GM21390 (cell line): ENCODE data around the gene TANK.

Experiments used
- ATAC-seq: cut with Tn5 transposase; IDR thresholded peaks from one replicate; pipeline ENCODE4 v1.9.1; 2021; ENCODE audit not compliant: unreplicated experiment

TANK gene, protein sequence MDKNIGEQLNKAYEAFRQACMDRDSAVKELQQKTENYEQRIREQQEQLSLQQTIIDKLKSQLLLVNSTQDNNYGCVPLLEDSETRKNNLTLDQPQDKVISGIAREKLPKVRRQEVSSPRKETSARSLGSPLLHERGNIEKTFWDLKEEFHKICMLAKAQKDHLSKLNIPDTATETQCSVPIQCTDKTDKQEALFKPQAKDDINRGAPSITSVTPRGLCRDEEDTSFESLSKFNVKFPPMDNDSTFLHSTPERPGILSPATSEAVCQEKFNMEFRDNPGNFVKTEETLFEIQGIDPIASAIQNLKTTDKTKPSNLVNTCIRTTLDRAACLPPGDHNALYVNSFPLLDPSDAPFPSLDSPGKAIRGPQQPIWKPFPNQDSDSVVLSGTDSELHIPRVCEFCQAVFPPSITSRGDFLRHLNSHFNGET

DNA sequence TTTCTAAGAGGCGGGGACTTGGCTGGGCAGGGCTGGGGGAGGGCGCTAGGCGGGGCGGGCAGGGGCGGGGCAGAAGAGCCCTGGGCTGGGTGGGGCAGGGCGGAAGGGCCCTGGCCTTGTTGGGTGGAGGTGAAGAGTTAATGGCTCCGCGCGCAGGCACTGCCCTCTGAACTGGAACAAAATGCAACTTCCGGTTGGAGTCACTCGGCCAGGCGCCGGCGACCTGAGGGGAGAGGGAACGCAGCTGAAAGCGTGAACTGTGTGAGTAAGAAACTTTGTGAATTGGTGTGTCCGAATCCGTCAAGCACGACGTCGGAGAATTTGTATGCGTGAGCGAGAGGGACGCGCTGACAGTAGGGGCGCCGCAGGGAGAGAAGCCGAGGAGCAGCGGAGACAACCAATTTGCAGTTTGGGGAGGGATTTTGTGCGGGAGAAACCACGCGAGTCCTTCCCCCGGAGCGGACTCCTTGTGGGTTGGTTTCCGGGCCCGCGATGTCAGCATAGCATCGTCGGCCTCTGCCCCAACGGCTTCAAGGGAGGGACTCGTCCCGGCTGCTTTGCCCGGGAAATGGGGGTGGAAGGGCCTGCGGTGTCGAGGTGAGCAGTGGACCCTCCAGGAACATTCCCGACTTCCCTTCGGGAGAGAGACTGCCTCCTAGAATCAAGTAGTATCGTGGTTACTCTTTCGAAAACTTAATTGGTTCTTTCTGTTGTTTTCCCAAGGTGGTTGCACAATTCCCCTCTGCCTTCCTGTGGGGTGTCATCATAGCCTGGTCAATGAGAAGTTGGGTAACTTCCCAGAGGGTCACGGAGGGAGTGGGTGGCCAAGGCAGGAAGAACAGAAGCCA is at the start of gene TANK:
Gene TANK (plus strand): TSS at position 203 of the 848 bp plus-strand sequence. CDS start 19,235 bp downstream, outside the sequence.
- peak; percentile 86 for ATAC-seq

- ATAC-seq = no peak
These were observed 48.7 kb upstream of the TANK start for GRCh38 chr2:161111531-161111930.

DNA sequence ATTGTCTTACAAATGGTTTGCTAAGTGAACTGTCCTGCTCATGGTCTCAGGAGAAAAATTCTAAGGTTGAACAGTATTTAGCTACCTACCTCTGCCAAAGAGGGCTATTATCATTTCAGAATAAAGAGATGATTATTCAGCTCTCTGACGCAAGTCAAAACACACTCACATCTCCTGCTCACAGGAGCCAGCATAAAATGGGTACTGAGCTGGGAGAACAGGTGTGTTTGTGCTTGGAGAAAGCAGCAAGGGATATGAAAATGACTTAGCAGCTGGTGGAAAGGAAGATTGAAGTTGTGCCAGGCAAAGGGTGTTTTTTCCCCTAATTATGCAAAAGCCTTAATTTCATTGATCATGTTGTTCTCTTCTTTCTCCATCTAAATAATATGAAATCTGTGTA is 47.3 kb upstream of the TANK start:
- no peak for ATAC-seq

DNA sequence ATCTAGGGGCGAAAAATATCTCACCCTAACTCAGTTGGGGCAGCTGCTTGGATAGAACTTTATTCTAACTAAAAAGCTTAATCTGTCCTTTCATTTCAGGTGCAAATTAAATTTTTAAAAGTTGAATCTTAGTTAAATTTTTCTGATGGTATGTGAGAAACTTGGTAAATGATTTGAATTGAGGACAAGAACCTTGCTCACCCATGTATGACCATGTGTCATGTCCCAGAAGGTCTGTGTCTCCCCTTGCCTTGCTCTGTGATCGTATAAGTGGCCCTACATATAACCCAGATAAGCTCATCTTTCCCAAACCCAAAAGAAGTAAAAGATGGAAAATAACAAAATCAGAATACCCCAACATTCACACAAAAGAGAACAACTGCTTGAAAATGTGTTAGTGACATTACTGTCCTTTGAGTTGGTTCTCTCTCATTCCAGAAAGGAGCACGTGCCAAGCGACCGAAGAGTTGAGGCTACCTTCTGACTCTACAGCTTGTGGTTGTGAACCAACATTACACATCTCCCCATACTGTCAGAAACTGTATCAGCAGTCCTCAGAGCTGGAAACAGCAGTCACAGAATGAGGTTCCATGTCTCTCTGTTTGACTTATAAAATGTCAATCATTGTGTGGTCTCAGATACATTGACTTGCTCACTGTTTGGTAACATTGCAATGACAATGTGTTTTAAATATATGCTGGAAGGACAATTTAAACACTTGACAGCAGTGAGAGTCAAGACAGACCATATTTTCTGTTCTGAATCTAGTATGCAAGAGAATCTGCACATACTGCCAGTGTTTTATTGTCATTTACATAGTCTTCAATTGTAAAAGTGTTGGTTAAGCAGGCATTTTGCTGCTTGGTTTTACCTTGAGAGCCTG is 46.3 kb upstream of the TANK start:
- ATAC-seq = no peak

- no peak for ATAC-seq
These were observed 45.0 kb upstream of the TANK start for GRCh38 chr2:161115205-161115604.

DNA sequence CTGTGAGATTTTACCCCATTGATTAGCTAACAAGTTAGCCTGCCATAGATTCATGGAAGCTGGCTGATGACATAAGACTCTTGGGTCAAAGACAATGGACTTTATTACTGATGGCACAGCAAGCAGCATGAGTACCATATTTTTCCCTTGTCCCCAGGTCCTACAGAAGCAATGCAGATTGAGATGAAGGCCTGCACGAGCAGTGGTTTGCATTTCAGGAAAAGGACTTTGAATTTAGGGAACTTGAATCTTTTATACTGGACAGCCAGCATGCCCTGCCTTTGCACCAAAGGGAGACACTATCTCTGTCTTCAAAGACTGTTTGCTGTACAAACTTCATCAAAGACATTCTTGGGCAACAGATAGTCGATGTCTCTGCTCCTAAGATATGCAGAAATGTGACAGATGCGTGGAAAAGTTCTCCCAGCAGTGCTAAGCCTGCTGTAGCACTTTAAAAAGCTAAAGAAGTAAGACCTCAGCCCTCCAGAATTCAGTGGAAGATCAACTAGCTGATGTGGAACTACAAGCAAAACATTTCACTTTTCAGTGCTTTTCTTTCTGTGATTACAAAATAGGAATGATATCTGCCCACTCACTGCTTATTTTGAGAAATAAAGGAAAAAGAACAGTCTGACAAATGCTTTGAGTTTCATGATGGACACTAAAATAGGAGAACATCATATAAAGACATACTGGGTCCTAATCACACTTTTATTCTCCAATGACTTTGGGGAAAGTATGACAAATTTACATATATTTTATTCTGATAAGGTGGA is 44.4 kb upstream of the TANK start:
- no peak for ATAC-seq

- ATAC-seq = no peak
These were observed 43.7 kb upstream of the TANK start for GRCh38 chr2:161116509-161116908.

DNA sequence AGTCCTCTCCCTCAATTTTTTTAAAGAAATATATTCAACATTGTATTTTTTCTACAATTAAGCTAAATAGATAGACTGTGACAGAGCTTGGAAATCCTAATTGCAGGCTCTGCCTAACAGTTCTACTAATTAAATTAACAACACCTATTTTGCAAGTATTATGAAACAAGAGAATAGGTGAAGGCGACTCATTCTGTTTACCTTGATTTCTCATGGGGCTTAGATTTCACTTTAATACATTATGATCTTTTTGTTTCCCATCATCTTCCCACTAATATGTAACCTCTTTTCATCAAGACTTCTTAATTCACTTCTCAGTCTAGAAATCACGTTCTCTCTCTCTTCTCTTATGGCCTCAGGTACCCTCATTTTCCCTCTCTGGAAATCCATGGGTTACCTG is 42.7 kb upstream of the TANK start:
- ATAC-seq = no peak

- no peak for ATAC-seq
These were observed 41.5 kb upstream of the TANK start for GRCh38 chr2:161118722-161119121.

DNA sequence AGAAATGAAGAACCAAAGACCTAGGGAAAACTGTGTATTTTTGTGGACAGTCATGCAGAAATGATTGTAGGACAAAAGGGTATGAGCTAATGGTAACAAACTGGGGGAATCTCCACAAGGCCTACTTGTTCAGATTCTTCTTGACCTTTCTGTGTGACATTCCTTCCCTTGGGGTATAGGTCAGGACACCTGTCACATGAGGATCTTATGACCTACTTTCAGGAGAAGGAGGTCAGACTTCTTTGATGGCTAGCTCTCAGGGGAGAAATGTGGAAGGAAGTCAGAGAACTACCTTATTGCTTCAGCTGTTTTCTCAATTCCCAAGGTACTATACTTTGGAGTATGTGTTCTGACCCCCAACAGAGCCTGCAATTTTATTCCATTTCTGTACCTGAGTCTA is 40.7 kb upstream of the TANK start:
- ATAC-seq = no peak

DNA sequence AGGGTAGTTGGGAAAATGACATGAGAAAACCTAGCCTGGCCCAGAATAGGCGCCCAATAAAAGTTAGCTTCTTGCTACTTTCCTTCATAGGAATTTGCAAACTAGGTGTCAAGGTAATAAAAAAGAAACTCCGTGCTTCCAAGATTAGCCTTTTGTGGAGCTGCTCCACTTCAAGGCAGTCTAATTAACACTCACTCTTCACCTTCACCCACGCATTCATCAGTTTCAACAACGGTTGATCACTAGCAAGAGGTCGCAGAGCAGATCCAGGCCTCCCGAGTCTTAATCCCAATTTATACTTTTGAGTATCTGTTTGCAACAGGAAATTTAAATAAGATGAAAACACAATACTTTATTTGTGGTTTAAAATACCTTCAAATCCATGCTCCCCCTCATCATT is 39.5 kb upstream of the TANK start:
- no peak for ATAC-seq

DNA sequence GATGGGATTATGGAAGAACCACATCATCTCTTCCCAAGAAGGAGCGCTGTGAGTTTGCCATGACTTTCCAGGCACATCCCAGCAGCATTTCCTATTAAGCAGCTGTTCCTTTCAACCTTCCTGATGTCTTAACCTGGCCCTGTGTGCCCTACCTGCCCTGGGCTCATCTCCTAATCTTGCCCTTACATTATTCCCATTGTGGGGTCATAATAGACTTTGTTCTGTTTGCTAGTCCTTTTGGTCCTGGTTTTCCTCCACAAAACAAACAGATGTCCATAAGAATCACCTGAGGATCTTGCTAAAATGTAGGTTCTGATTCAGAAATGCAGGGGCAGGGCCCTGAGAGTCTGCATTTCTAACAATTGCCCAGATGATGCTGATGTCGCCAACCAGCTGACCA is 38.6 kb upstream of the TANK start:
- ATAC-seq = no peak

GRCh38 chr2:161122772-161123530 is 37.3 kb upstream of the TANK start:
- peak; percentile 63 for ATAC-seq

- ATAC-seq = no peak
These were observed 36.6 kb upstream of the TANK start for GRCh38 chr2:161123531-161124030.

DNA sequence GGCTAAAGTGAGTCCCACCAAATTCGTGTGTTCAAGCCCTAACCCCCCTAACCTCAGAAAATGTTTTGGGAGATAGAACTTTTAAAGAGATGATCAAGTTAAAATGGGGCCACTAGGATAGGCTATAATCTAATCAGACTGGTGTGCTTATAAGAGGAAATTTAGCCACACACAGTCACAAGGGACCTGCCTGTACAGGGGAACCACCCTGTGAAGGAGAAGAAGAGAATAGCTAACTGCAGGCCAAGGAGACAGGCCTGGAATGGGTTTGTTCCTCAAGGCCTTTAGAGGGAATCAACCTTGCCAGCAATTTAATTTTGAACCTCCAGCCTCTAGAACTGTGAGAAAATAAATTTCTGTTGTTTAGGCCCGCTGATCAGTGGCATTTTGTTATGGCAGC is 36.0 kb upstream of the TANK start:
- no peak for ATAC-seq

DNA sequence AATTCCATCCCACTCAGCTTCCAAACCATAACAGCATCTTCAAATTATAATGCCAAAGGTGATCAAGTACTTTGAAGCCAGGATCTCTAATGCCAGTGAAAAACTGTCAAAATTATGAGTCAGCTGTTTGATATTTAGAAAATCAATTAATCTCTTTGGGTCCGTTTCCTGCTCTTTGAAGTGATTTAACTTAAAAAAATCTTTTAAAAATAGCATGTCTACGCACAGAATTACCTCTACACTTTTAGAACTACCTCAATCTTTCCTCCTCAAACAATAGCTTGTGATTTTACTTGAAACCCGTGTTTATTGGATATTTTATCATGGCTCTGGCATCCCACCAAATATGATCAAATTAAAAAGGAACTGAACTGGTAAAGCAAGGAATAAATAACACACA is 31.3 kb upstream of the TANK start:
- no peak for ATAC-seq

DNA sequence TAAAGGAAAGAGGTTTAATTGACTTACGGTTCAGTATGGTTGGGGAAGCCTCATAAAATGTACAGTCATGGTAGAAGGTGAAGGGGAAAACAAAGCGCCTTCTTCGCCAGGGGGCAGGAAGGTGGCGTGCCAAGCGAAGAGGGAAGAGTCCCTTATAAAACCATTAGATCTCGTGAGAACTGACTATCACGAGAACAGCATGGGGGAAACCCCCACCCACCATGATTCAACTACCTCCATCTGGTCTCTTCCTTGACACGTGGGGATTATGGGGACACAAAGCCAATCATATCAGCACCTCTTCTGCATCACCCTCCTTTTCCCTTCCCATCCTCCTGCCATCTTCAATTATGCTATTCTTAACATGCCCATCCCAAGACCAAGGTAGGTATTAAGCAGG is 29.9 kb upstream of the TANK start:
- no peak for ATAC-seq

DNA sequence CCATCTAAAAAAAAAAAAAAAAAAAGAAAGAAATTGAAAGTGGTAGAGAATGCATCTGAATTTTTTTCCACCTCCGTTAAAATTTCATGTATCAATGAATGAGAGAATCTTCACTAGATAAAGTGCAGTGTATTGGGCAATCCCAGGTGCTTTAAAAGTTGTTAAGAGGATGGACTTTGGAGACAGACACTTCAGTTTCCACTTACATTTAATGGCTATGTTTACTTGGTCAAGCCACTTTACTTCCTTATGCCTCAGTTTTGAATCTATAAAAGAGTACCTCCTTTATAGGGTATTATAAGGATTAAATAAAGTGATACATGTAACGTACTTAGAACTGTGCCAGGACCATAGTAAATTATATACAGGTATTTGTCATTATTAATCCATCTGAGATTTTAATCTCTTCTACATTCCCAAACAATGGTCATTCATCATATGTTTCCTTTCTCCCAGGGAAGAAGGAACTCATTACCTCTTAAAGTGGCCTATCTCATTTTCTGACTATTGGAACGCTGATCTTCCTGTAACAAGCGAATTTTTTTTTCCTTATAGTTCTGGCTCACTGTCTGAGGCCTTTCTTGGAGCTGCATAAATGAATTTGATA is 29.1 kb upstream of the TANK start:
- no peak for ATAC-seq

GRCh38 chr2:161131804-161132203 is 28.4 kb upstream of the TANK start:
- no peak for ATAC-seq
